HEK293 (cell line): ENCODE data around the gene BRCC3.

Source experiments
- GLIS2 ChIP-seq: fragments of 450-650 bp; formaldehyde crosslinking; IDR thresholded peaks from 2 replicates; pipeline ENCODE4 v1.5.1; 2016; ENCODE audit warnings: missing biosample characterization, missing genetic modification characterization
- HOXC10 ChIP-seq: sonication (generic); formaldehyde crosslinking; IDR thresholded peaks from 2 replicates; pipeline ENCODE4 v1.8.1; 2023; ENCODE audit warnings: mild to moderate bottlenecking, missing genetic modification reagents
- MZF1 ChIP-seq: fragments of 450-650 bp; formaldehyde crosslinking; IDR thresholded peaks from 2 replicates; pipeline ENCODE4 v1.5.1; 2017; ENCODE audit warnings: missing biosample characterization, missing genetic modification characterization, borderline replicate concordance
- OVOL3 ChIP-seq: fragments of 450-650 bp; formaldehyde crosslinking; IDR thresholded peaks from 2 replicates; pipeline ENCODE4 v1.5.1; 2016; ENCODE audit warnings: missing biosample characterization, missing genetic modification characterization
- PBX3 ChIP-seq: sonication (generic); formaldehyde crosslinking; IDR thresholded peaks from 2 replicates; pipeline ENCODE4 v1.8.1; 2022; ENCODE audit warnings: mild to moderate bottlenecking, moderate library complexity, missing genetic modification reagents
- PRDM1 ChIP-seq: fragments of 450-650 bp; formaldehyde crosslinking; IDR thresholded peaks from 2 replicates; pipeline ENCODE4; 2016; ENCODE audit warnings: missing biosample characterization, missing genetic modification characterization
- TSHZ1 ChIP-seq: fragments of 450-650 bp; formaldehyde crosslinking; IDR thresholded peaks from 2 replicates; pipeline ENCODE4 v1.5.1; 2016; ENCODE audit warnings: missing biosample characterization, missing genetic modification characterization, borderline replicate concordance
- ZBTB11 ChIP-seq: fragments of 450-650 bp; formaldehyde crosslinking; conservative IDR thresholded peaks from 2 replicates; pipeline ENCODE4 v1.5.1; 2016; ENCODE audit warnings: low read depth, missing biosample characterization, missing genetic modification characterization
- ZBTB26 ChIP-seq: fragments of 450-650 bp; formaldehyde crosslinking; optimal IDR thresholded peaks from 2 replicates; pipeline ENCODE3; 2016; ENCODE audit warnings: missing biosample characterization, mild to moderate bottlenecking, missing genetic modification characterization
- ZFP37 ChIP-seq: fragments of 450-650 bp; formaldehyde crosslinking; IDR thresholded peaks from 2 replicates; pipeline ENCODE4 v1.5.1; 2016; ENCODE audit warnings: missing biosample characterization, missing genetic modification characterization
- ZNF146 ChIP-seq: fragments of 450-650 bp; formaldehyde crosslinking; IDR thresholded peaks from 2 replicates; pipeline ENCODE4 v1.5.1; 2016; ENCODE audit warnings: missing biosample characterization, missing genetic modification characterization
- ZNF16 ChIP-seq: fragments of 450-650 bp; formaldehyde crosslinking; IDR thresholded peaks from 2 replicates; pipeline ENCODE4 v1.5.1; 2016; ENCODE audit warnings: low read depth, missing biosample characterization, missing genetic modification characterization
- ZNF169 ChIP-seq: fragments of 450-650 bp; formaldehyde crosslinking; IDR thresholded peaks from 2 replicates; pipeline ENCODE4 v1.5.1; 2016; ENCODE audit warnings: missing biosample characterization, missing genetic modification characterization
- ZNF175 ChIP-seq: fragments of 450-650 bp; formaldehyde crosslinking; IDR thresholded peaks from 2 replicates; pipeline ENCODE4 v1.5.1; 2016; ENCODE audit warnings: missing biosample characterization, missing genetic modification characterization
- ZNF18 ChIP-seq: fragments of 450-650 bp; formaldehyde crosslinking; IDR thresholded peaks from 2 replicates; pipeline ENCODE4 v1.5.1; 2016; ENCODE audit warnings: missing biosample characterization, missing genetic modification characterization
- ZNF19 ChIP-seq: fragments of 450-650 bp; formaldehyde crosslinking; IDR thresholded peaks from 2 replicates; pipeline ENCODE4; 2016; ENCODE audit warnings: missing biosample characterization, missing genetic modification characterization, low read depth
- ZNF274 ChIP-seq, 2 experiments: fragments of 200-500 bp in 1 of 2; fragments of 450-650 bp in 1 of 2; sonication (Bioruptor generic) in 1 of 2; formaldehyde crosslinking in 1 of 2; IDR thresholded peaks; 2 replicates each; pipeline versions ENCODE4 v1.5.1 to v1.6.1; 2014 to 2016; ENCODE audit warnings: borderline replicate concordance in 1 of 2, inconsistent platforms in 1 of 2, low read length in 1 of 2, missing biosample characterization in 1 of 2, missing genetic modification characterization in 1 of 2
- ZNF324 ChIP-seq: fragments of 450-650 bp; formaldehyde crosslinking; IDR thresholded peaks from 2 replicates; pipeline ENCODE4 v1.5.1; 2016; ENCODE audit warnings: missing biosample characterization, missing genetic modification characterization
- ZNF335 ChIP-seq: fragments of 450-650 bp; formaldehyde crosslinking; conservative IDR thresholded peaks from 2 replicates; pipeline ENCODE4 v1.5.1; 2016; ENCODE audit warnings: missing biosample characterization, missing genetic modification characterization
- ZNF350 ChIP-seq: fragments of 450-650 bp; formaldehyde crosslinking; IDR thresholded peaks from 2 replicates; pipeline ENCODE4 v1.5.0; 2017; ENCODE audit warnings: missing biosample characterization, mild to moderate bottlenecking, missing genetic modification characterization
- ZNF473 ChIP-seq: fragments of 450-650 bp; formaldehyde crosslinking; IDR thresholded peaks from 2 replicates; pipeline ENCODE4 v1.5.1; 2017; ENCODE audit warnings: missing biosample characterization, missing genetic modification characterization
- ZNF510 ChIP-seq: fragments of 450-650 bp; formaldehyde crosslinking; IDR thresholded peaks from 2 replicates; pipeline ENCODE4 v1.5.1; 2018; ENCODE audit warnings: mild to moderate bottlenecking, missing genetic modification characterization, missing biosample characterization; ENCODE audit not compliant: insufficient replicate concordance
- ZNF561 ChIP-seq: fragments of 450-650 bp; IDR thresholded peaks from 2 replicates; pipeline ENCODE4 v1.5.1; 2018; ENCODE audit warnings: missing biosample characterization, missing genetic modification characterization, borderline replicate concordance
- ZNF621 ChIP-seq: fragments of 450-650 bp; formaldehyde crosslinking; IDR thresholded peaks from 2 replicates; pipeline ENCODE4 v1.5.1; 2017; ENCODE audit warnings: missing biosample characterization, missing genetic modification characterization
- ZNF707 ChIP-seq: fragments of 450-650 bp; formaldehyde crosslinking; IDR thresholded peaks from 2 replicates; pipeline ENCODE4 v1.5.1; 2016; ENCODE audit warnings: missing biosample characterization, missing genetic modification characterization
- ZNF777 ChIP-seq: fragments of 450-650 bp; formaldehyde crosslinking; IDR thresholded peaks from 2 replicates; pipeline ENCODE4 v1.5.1; 2017; ENCODE audit warnings: missing biosample characterization, missing genetic modification characterization, borderline replicate concordance
- ZNF837 ChIP-seq: fragments of 450-650 bp; formaldehyde crosslinking; IDR thresholded peaks from 2 replicates; pipeline ENCODE4 v1.5.1; 2016; ENCODE audit warnings: missing biosample characterization, missing genetic modification characterization

The BRCC3 gene

GRCh38 chrX:155070975-155071693 lies at the start of gene BRCC3, which contains the start of the genes CMC4 and MTCP1 (continued):
- TF ChIP-seq PBX3 (CRISPR knock-in tag) (no peak), ZFP37 (peak; percentile 81), ZNF274 (IDR thresholded peaks at IDR 0.05; ENCODE audit: low read length) (no peak), ZNF274 (tag by site-specific recombination; IDR thresholded peaks at IDR 0.05; ENCODE audit: borderline replicate concordance) (no peak), ZNF473 (tag by site-specific recombination) (no peak), ZNF510 (tag by site-specific recombination) (no peak), ZNF707 (tag by site-specific recombination) (no peak), ZNF175 (tag by site-specific recombination) (no peak), ZNF561 (peak; percentile 84; the same call in 1 of the 2 replicates), ZNF146 (tag by site-specific recombination) (peak; percentile 10; the same call in 1 of the 2 replicates), ZBTB11 (tag by site-specific recombination) (peak; percentile 35), ZNF324 (tag by site-specific recombination) (peak; percentile 53; the same call in 1 of the 2 replicates), MZF1 (no peak), ZNF335 (tag by site-specific recombination) (0 out of 2 replicates have a peak, but pooled peaks have one; percentile 65), GLIS2 (tag by site-specific recombination) (peak; percentile 60), PRDM1 (no peak), OVOL3 (tag by site-specific recombination) (no peak), ZNF350 (tag by site-specific recombination) (no peak), ZNF18 (tag by site-specific recombination) (no peak), ZNF19 (tag by site-specific recombination) (no peak), ZNF837 (no peak), TSHZ1 (tag by site-specific recombination) (no peak), ZNF777 (no peak), ZBTB26 (tag by site-specific recombination) (peak; percentile 64), HOXC10 (CRISPR knock-in tag) (no peak), ZNF169 (tag by site-specific recombination) (no peak), ZNF621 (tag by site-specific recombination) (no peak), ZNF16 (tag by site-specific recombination) (no peak)
